H1 (cell line): ENCODE results near the gene NF1. TPM values are rescaled to one million over a fixed set of nuclear protein-coding genes. Genes with fewer than 3 reads are reported as not detected.

Source experiments
- CTCF ChIA-PET: fragments of 300-600 bp; sonication (Branson Sonifier 250); formaldehyde crosslinking; loops from one replicate; lab custom pipeline; 2021; ENCODE audit not compliant: partially characterized antibody; lab: Charles Lee
- POLR2A ChIA-PET: fragments of 300-600 bp; sonication (Branson Sonifier 250); formaldehyde crosslinking; loops from one replicate; lab custom pipeline; 2021; ENCODE audit warnings: inconsistent platforms; ENCODE audit not compliant: partially characterized antibody; lab: Charles Lee
- DNase-seq, 2 experiments: peaks; one replicate each; pipeline versions ENCODE4 v3.0.0 to v3.0.0-alpha.2; 2010 to 2022; ENCODE audit warnings: low spot score in 2 of 2, low read depth in 1 of 2, mixed read lengths in 1 of 2
- FAIRE-seq: peaks from 2 replicates; lab custom pipeline; 2011; peaks lifted over from hg19 to GRCh38; lab: Jason Lieb, UNC
- H2AFZ ChIP-seq: 2 replicates; pipeline ENCODE4 v1.8.1; 2012; ENCODE audit warnings: low read length, inconsistent platforms
- H2AK5ac ChIP-seq: 2 replicates; pipeline ENCODE4 v1.6.1; 2013; ENCODE audit warnings: low read depth, low read length
- H2BK120ac ChIP-seq: replicated peaks from 2 replicates; pipeline ENCODE3; 2013; ENCODE audit warnings: low read depth, low read length, inconsistent platforms
- H2BK12ac ChIP-seq: 2 replicates; pipeline ENCODE4 v1.6.1; 2013; ENCODE audit warnings: low read depth, low read length
- H2BK15ac ChIP-seq: 2 replicates; pipeline ENCODE4 v1.6.1; 2013; ENCODE audit warnings: low read length
- H2BK20ac ChIP-seq: 2 replicates; pipeline ENCODE4 v1.6.1; 2013; ENCODE audit warnings: low read length
- H2BK5ac ChIP-seq: 2 replicates; pipeline ENCODE4 v1.6.1; 2013; ENCODE audit warnings: low read depth, low read length
- H3K14ac ChIP-seq: 2 replicates; pipeline ENCODE4 v1.6.1; 2013; ENCODE audit warnings: inconsistent platforms; ENCODE audit not compliant: insufficient read length
- H3K18ac ChIP-seq: 2 replicates; pipeline ENCODE4 v1.6.1; 2013; ENCODE audit warnings: low read length; ENCODE audit errors: extremely low read depth
- H3K23ac ChIP-seq: 2 replicates; pipeline ENCODE4 v1.6.1; 2013; ENCODE audit warnings: inconsistent platforms; ENCODE audit not compliant: insufficient read length
- H3K23me2 ChIP-seq: 2 replicates; pipeline ENCODE4 v1.6.1; 2013; ENCODE audit warnings: low read depth, low read length
- H3K27ac ChIP-seq: 2 replicates; pipeline ENCODE4 v1.6.1; 2011; ENCODE audit warnings: low read depth, low read length, inconsistent platforms
- H3K27me3 ChIP-seq, 4 experiments: replicated peaks in 1 of 4; 1 replicate in 1 of 4; 2 replicates in 3 of 4; pipeline versions ENCODE4 v1.6.1 to v1.8.1; 2011 to 2013; ENCODE audit warnings: low read length in 3 of 4, mild to moderate bottlenecking in 3 of 4, inconsistent platforms in 2 of 4, mixed read lengths in 2 of 4, moderate library complexity in 1 of 4; ENCODE audit not compliant: control insufficient read depth in 3 of 4, insufficient read depth in 3 of 4; ENCODE audit errors: extremely low read depth in 1 of 4
- H3K36me3 ChIP-seq, 4 experiments: 2 replicates each; pipeline versions ENCODE4 v1.6.1 to v1.8.1; 2011 to 2013; ENCODE audit warnings: mild to moderate bottlenecking in 4 of 4, low read length in 3 of 4, moderate library complexity in 2 of 4, control low read depth in 1 of 4, inconsistent platforms in 1 of 4; ENCODE audit not compliant: insufficient read depth in 4 of 4, control insufficient read depth in 2 of 4
- H3K4ac ChIP-seq: replicated peaks from 2 replicates; pipeline ENCODE3; 2013; ENCODE audit warnings: low read length, low read depth, mixed read lengths, inconsistent platforms; ENCODE audit not compliant: insufficient read length
- H3K4me1 ChIP-seq, 4 experiments: replicated peaks in 1 of 4; 1 replicate in 1 of 4; 2 replicates in 3 of 4; pipeline versions ENCODE4 v1.6.1 to v1.8.1; 2011 to 2013; ENCODE audit warnings: low read length in 3 of 4, inconsistent platforms in 2 of 4, mixed read lengths in 1 of 4; ENCODE audit not compliant: insufficient read depth in 4 of 4, control insufficient read depth in 3 of 4
- H3K4me2 ChIP-seq, 2 experiments: 2 replicates each; pipeline versions ENCODE4 v1.6.1 to v1.8.1; 2011 to 2013; ENCODE audit warnings: low read depth in 2 of 2, low read length in 2 of 2, control low read depth in 1 of 2, inconsistent platforms in 1 of 2, mild to moderate bottlenecking in 1 of 2; ENCODE audit not compliant: insufficient read depth in 1 of 2
- H3K4me3 ChIP-seq, 4 experiments: fragments of 200-600, 300-600 bp in 1 of 4; sonication (generic), shearing (Covaris generic), sonication (Bioruptor Twin) in 1 of 4; 2 replicates each; pipeline versions ENCODE4 v1.5.1 to v1.8.1; 2011 to 2016; ENCODE audit warnings: low read length in 4 of 4, low read depth in 3 of 4, control low read depth in 2 of 4, inconsistent platforms in 2 of 4, mild to moderate bottlenecking in 2 of 4, mixed read lengths in 1 of 4, moderate library complexity in 1 of 4; ENCODE audit not compliant: insufficient read depth in 2 of 4; ENCODE audit errors: extremely low read depth in 1 of 4
- H3K56ac ChIP-seq: replicated peaks from 2 replicates; pipeline ENCODE3; 2013; ENCODE audit warnings: low read depth, mild to moderate bottlenecking, mixed read lengths, low read length, inconsistent platforms; ENCODE audit not compliant: insufficient read length
- H3K79me1 ChIP-seq: 2 replicates; pipeline ENCODE4 v1.6.1; 2013; ENCODE audit warnings: low read depth, low read length, control low read depth
- H3K79me2 ChIP-seq, 2 experiments: 2 replicates each; pipeline versions ENCODE4 v1.6.1 to v1.8.1; 2012 to 2013; ENCODE audit warnings: low read length in 2 of 2, mild to moderate bottlenecking in 2 of 2, inconsistent platforms in 1 of 2; ENCODE audit not compliant: insufficient read depth in 2 of 2, control insufficient read depth in 1 of 2
- H3K9ac ChIP-seq, 4 experiments: replicated peaks in 1 of 4; 1 replicate in 1 of 4; 2 replicates in 3 of 4; pipeline versions ENCODE4 v1.6.1 to v1.8.1; 2011 to 2013; ENCODE audit warnings: low read depth in 3 of 4, low read length in 3 of 4, control low read depth in 2 of 4, mild to moderate bottlenecking in 2 of 4, moderate library complexity in 2 of 4, inconsistent platforms in 1 of 4; ENCODE audit errors: extremely low read depth in 1 of 4
- H3K9me3 ChIP-seq, 2 experiments: 2 replicates each; pipeline versions ENCODE4 v1.6.1 to v1.8.1; 2012 to 2013; ENCODE audit warnings: mild to moderate bottlenecking in 2 of 2, moderate library complexity in 2 of 2, control low read depth in 1 of 2, inconsistent platforms in 1 of 2, low read depth in 1 of 2, low read length in 1 of 2, mixed read lengths in 1 of 2; ENCODE audit not compliant: insufficient read depth in 2 of 2
- H4K20me1 ChIP-seq, 2 experiments: replicated peaks in 1 of 2; 2 replicates each; pipeline versions ENCODE3 to v1.8.1; 2011 to 2013; ENCODE audit warnings: inconsistent platforms in 2 of 2, low read length in 2 of 2, mild to moderate bottlenecking in 1 of 2; ENCODE audit not compliant: insufficient read depth in 2 of 2, control insufficient read depth in 1 of 2
- H4K5ac ChIP-seq: 2 replicates; pipeline ENCODE4 v1.6.1; 2013; ENCODE audit warnings: low read length, low read depth, mixed read lengths, inconsistent platforms; ENCODE audit not compliant: insufficient read length
- H4K8ac ChIP-seq: 2 replicates; pipeline ENCODE4 v1.8.0; 2013; ENCODE audit warnings: mild to moderate bottlenecking, moderate library complexity, low read length, inconsistent platforms; ENCODE audit not compliant: insufficient read depth; ENCODE audit errors: extremely low read depth
- H4K91ac ChIP-seq: replicated peaks from 2 replicates; pipeline ENCODE3; 2013; ENCODE audit warnings: low read length, mixed read lengths, inconsistent platforms; ENCODE audit not compliant: insufficient read length
- POLR2AphosphoS5 ChIP-seq: IDR thresholded peaks from 2 replicates; pipeline ENCODE4 v1.6.1; 2011; ENCODE audit warnings: low read depth, low read length
- polyA plus RNA-seq, 7 experiments: library from polyadenylated mRNA; depleted of rRNA in 3 of 7; stranded (reverse) in 5 of 7; unstranded in 2 of 7; fragments of >200 nt in 5 of 7; fragments of 200-250 nt in 2 of 7; gene quantifications; 1 replicate in 5 of 7; 2 replicates in 1 of 7; 4 replicates in 1 of 7; pipeline versions ENCODE4 v1.2.1 to v1.2.3, GENCODE V29; 2011 to 2013; ENCODE audit warnings: missing spikeins in 2 of 7, mixed read lengths in 2 of 7
- total RNA-seq: library from RNA; stranded (reverse); fragmentation: NEBNext Ultra II Directional; extraction: Animal tissue kit (Norgen Biotek cat#: 25700); gene quantifications from 2 replicates; pipeline ENCODE4 v1.2.1, GENCODE V29; 2021

NF1 gene
- total and polyA plus RNA-seq, 2 of the 8 experiments (the other 6 are each of a cell fraction or from before 2014, with no cell fraction given), result 19.3 to 29.6 TPM

DNA sequence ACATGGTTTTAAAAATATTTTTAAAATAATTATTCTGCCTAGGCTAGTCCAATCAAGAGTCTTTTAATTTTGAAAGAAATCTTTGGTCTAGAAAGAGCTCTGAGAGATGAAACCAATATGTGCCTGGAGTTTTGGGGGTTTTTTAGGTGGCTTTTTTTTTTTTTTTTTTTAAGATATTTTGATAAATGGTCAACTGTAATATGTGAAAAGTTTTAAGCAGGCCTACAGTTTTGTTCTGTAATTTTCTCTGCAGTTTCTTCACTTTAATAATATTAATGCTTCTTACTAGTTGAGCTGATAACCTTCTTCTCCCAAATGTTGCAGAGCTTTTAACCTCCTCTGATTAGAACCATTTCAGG is 157.2 kb downstream of the NF1 start:
- Histone ChIP-seq H3K18ac (no peak overlapping the region), H3K4me1 (no peaks in the 10 kb centered on the region), H2BK12ac (no peak overlapping the region), H3K23ac (no peak overlapping the region), H3K27me3 (no peaks in the 10 kb centered on the region), H4K8ac (no peak overlapping the region), H2BK20ac (no peak overlapping the region), H3K79me1 (no peaks in the 10 kb centered on the region), H4K91ac (no peak overlapping the region), H3K14ac (no peak overlapping the region), H3K56ac (no peak overlapping the region), H2BK15ac (no peak overlapping the region), H2AFZ (no peak overlapping the region), H2BK5ac (no peak overlapping the region), H3K4me2 (no peak overlapping the region), H3K4me3 (no peak overlapping the region), H3K27ac (no peak overlapping the region), H4K5ac (no peak overlapping the region), H3K9me3 (no peaks in the 10 kb centered on the region), H3K36me3 (no peaks in the 10 kb centered on the region), H4K20me1 (no peaks in the 10 kb centered on the region), H3K23me2 (no peaks in the 10 kb centered on the region; the same call in 1 of the 2 replicates), H2BK120ac (no peak overlapping the region), H3K9ac (no peak overlapping the region), H3K79me2 (no peaks in the 10 kb centered on the region), H3K4ac (no peak overlapping the region), H2AK5ac (no peak overlapping the region)
- no peak for DNase-seq
- CTCF ChIA-PET, result interaction anchor here (0.6 to 2.4 kb wide), 2 partner anchors 13 to 15 kb away, joined by 6 to 9 read pairs; no protein-coding TSS in a partner anchor
- FAIRE-seq, result no peak
- TF ChIP-seq POLR2AphosphoS5, result no peak
- POLR2A ChIA-PET, result no interaction called here
